Left ventricle myocardium inferior (tissue), 1 donor: Measurements from ENCODE around the gene PRDX3. TPM values are rescaled to one million over a fixed set of nuclear protein-coding genes. Genes with fewer than 3 reads are reported as not detected.
"Not testable (repeated sequence)": the region's sequence is repeated elsewhere in the genome, so short reads cannot be mapped to it uniquely, and the experiment has no call there.

ENCODE experiments used
- DNase-seq: peaks from one replicate; pipeline ENCODE4 v3.0.0-alpha.2; 2020
- H3K27ac ChIP-seq: fragments of 200-600 bp; replicated peaks from 2 replicates; pipeline ENCODE4 v1.8.0; 2021
- H3K27me3 ChIP-seq: fragments of 200-600 bp; 2 replicates; pipeline ENCODE4 v1.8.0; 2021; ENCODE audit warnings: low read depth
- H3K36me3 ChIP-seq: fragments of 200-600 bp; 2 replicates; pipeline ENCODE4 v1.8.0; 2021
- H3K4me1 ChIP-seq: fragments of 200-600 bp; 2 replicates; pipeline ENCODE4 v1.8.0; 2021
- H3K4me3 ChIP-seq: fragments of 200-600 bp; 2 replicates; pipeline ENCODE4 v1.8.0; 2021; ENCODE audit warnings: mild to moderate bottlenecking, moderate library complexity
- H3K9me3 ChIP-seq: fragments of 200-600 bp; replicated peaks from 2 replicates; pipeline ENCODE4 v1.8.0; 2021
- intact Hi-C: fragments of 100-400 bp; cut with micrococcal nuclease; formaldehyde crosslinking; loops from one replicate; pipeline ENCODE4 v1.11.0; 2022
- total RNA-seq: library from RNA; stranded (reverse); fragmentation: NEBNext Ultra II Directional; extraction: Animal tissue kit (Norgen Biotek cat#: 25700); gene quantifications from one replicate; pipeline ENCODE4 v1.2.1, GENCODE V29; 2021
- TF ChIP-seq, protein P1 (sequence below): fragments of 200-600 bp; IDR thresholded peaks from 2 replicates; pipeline ENCODE4 v1.8.0; 2021; ENCODE audit warnings: antibody characterized with exemption, mild to moderate bottlenecking, borderline replicate concordance
- donor health status: DM: no; HTN: yes; CAD: no; lungs with severe emphysema.

PRDX3 gene
- total RNA-seq, 1 donor from 2014 or later, result 301 TPM

DNA sequence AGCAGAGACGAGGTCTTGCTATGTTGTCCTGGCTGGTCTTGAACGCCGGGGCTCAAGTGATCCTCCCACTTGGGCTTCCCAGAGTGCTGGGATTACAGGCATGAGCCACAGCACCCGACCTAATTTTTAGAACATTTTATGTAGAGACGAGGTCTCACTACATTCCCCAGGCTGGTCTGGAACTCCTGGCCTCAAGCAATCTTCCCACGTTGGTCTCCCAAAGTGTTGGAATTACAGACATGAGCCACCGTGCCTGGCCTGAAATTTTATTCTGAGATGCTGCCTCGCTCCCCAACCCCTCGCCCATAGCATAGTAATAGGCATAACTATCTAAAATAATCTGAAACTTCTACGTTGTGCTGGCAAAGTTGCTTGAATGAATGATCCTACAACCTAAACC is 35.0 kb downstream of the PRDX3 start:
- Histone ChIP-seq H3K36me3 (peaks cover 58% of the 10 kb centered on the region), H3K27me3 (no peaks in the 10 kb centered on the region), H3K9me3 (no peaks in the 10 kb centered on the region), H3K4me1 (peaks cover 15% of the 10 kb centered on the region), H3K27ac (no peak overlapping the region), H3K4me3 (no peak overlapping the region)
- DNase-seq, result no peak
- intact Hi-C loops, result no loop called here
- TF ChIP-seq, protein P1, sequence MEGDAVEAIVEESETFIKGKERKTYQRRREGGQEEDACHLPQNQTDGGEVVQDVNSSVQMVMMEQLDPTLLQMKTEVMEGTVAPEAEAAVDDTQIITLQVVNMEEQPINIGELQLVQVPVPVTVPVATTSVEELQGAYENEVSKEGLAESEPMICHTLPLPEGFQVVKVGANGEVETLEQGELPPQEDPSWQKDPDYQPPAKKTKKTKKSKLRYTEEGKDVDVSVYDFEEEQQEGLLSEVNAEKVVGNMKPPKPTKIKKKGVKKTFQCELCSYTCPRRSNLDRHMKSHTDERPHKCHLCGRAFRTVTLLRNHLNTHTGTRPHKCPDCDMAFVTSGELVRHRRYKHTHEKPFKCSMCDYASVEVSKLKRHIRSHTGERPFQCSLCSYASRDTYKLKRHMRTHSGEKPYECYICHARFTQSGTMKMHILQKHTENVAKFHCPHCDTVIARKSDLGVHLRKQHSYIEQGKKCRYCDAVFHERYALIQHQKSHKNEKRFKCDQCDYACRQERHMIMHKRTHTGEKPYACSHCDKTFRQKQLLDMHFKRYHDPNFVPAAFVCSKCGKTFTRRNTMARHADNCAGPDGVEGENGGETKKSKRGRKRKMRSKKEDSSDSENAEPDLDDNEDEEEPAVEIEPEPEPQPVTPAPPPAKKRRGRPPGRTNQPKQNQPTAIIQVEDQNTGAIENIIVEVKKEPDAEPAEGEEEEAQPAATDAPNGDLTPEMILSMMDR, result no peak

DNA sequence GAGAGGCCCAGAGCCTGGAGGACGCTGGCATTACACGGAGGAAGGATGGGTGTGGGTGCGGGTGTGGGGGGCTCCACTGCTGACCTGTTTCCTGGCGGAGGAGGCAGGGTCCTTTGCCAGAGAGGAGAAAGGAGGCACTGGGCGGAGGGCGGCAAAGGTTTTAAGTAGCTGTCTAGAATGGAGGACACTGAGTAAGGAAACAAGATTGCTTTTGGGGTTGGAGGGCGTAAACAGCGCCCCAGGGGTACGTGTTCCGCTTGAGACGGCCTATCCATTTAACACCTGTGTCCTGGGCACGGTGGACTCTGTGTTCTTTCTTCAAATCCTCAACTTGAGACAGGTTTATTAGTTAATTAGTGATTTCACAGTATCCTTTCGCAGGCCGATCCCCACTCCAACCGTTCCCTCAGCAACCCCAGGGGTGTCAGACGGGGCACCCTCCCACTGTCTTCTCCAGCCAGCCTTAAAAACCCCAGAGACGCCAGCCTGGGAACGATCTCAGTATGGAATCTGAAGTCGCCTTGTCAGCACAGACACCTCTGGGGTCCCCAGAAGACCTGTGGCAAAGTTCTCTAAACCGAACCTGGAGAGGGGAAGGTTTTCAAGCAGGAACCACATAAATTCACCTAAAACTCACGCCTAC is 37.9 kb downstream of the PRDX3 start:
- Histone ChIP-seq H3K27ac (no peak overlapping the region), H3K9me3 (no peaks in the 10 kb centered on the region), H3K4me1 (peaks cover 17% of the 10 kb centered on the region), H3K4me3 (no peak overlapping the region), H3K27me3 (no peaks in the 10 kb centered on the region), H3K36me3 (peaks cover 30% of the 10 kb centered on the region)
- intact Hi-C loops, result no loop called here
- DNase-seq, result no peak
- TF ChIP-seq, protein P1, result no peak

DNA sequence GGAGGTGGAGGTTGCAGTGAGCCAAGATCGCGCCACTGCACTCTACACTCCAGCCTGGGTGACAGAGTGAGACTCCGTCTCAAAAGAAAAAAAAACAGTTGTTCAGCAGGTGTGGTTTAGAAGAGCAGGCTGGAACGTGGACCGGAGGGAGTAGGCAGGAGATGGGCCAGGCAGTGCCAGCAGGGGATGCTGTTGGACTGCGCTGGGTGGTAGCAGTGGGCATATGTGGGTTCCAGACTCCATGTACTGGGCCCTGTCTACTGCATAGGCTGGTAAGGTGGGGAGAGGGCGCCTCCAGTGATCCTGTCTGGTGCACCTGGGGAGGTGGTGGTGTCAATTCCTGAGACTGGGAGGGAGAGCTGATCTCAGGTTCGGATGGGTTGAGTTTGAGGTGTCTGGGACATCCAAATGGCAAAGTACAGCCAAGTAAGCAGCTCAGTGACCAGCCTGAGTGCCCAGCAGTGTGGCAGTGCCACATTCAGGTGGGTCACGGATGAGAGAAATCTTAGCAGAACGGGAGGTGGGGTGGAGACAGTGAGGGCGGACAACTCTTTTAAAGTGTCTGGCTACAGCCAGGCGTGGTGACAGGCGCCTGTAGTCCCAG is 39.0 kb downstream of the PRDX3 start:
- Histone ChIP-seq H3K9me3 (no peaks in the 10 kb centered on the region), H3K4me3 (no peak overlapping the region), H3K4me1 (peaks cover 7% of the 10 kb centered on the region), H3K27ac (no peak overlapping the region), H3K36me3 (peaks cover 25% of the 10 kb centered on the region), H3K27me3 (no peaks in the 10 kb centered on the region)
- intact Hi-C loops, result no loop called here
- peak; percentile 35 for DNase-seq
- TF ChIP-seq, protein P1, result peak; percentile 48

GRCh38 chr10:119138346-119139306 is 40.0 kb downstream of the PRDX3 start:
- H3K9me3 ChIP-seq, result no peaks in the 10 kb centered on the region

GRCh38 chr10:119137878-119138277 is 40.7 kb downstream of the PRDX3 start:
- H3K27ac ChIP-seq, H3K4me3 ChIP-seq, H3K4me1 ChIP-seq, intact Hi-C loops, H3K27me3 ChIP-seq, H3K9me3 ChIP-seq, DNase-seq: not testable (repeated sequence)
- H3K36me3 ChIP-seq, result peaks cover 35% of the 10 kb centered on the region

More at GRCh38 chr10:119138346-119139306, 40.0 kb downstream of the PRDX3 start:
- intact Hi-C loops, result no loop called here
- H3K36me3 ChIP-seq, result peaks cover 31% of the 10 kb centered on the region
- H3K27me3 ChIP-seq, result no peaks in the 10 kb centered on the region
- DNase-seq, result no peak
- H3K4me3 ChIP-seq, result no peak overlapping the region
- no peak overlapping the region for H3K27ac ChIP-seq
- TF ChIP-seq, protein P1, result no peak
- peaks cover 6% of the 10 kb centered on the region for H3K4me1 ChIP-seq
